Gastrocnemius medialis (tissue), 4 donors: ENCODE results near the gene MAPK12. TPM values are rescaled to one million over a fixed set of nuclear protein-coding genes. Genes with fewer than 3 reads are reported as not detected.
A peak's percentile ranks its signal among the peaks of the same experiment; 100 is the strongest.

Experiments
- ATAC-seq, 2 donors: fragments of 150-250 bp; one replicate each; pipeline ENCODE4 v1.9.1; 2016
- DNase-seq, 2 donors: peaks; one replicate each; pipeline ENCODE4 v3.0.0-alpha.2; 2019
- H3K27ac ChIP-seq, 4 donors: fragments of 200-600 bp; sonication (generic); 1 replicate in 1 of 4; 2 replicates in 3 of 4; pipeline ENCODE4 v1.5.1; 2016 to 2018; ENCODE audit warnings: mild to moderate bottlenecking in 2 of 4, moderate library complexity in 1 of 4
- H3K27me3 ChIP-seq, 3 donors: fragments of 200-600 bp; sonication (generic) in 2 of 3; 1 replicate in 1 of 3; 2 replicates in 2 of 3; pipeline versions ENCODE4 v1.5.1 to v1.6.0; 2016 to 2019; ENCODE audit warnings: mild to moderate bottlenecking in 1 of 3, moderate library complexity in 1 of 3
- H3K36me3 ChIP-seq, 2 donors: fragments of 200-600 bp; sonication (generic) in 1 of 2; one replicate each; pipeline ENCODE4 v1.5.1; 2017 to 2018
- H3K4me1 ChIP-seq, 2 donors: fragments of 200-600 bp; sonication (generic) in 1 of 2; one replicate each; pipeline ENCODE4 v1.5.1; 2016 to 2017; ENCODE audit warnings: mild to moderate bottlenecking in 2 of 2
- H3K4me3 ChIP-seq, 4 donors: fragments of 200-600 bp; sonication (generic) in 3 of 4; 1 replicate in 1 of 4; 2 replicates in 3 of 4; pipeline ENCODE4 v1.5.1; 2016 to 2019; ENCODE audit warnings: mild to moderate bottlenecking in 2 of 4
- H3K9me3 ChIP-seq, 3 donors: fragments of 200-600 bp; sonication (generic) in 2 of 3; 1 replicate in 1 of 3; 2 replicates in 2 of 3; pipeline ENCODE4 v1.5.1; 2016 to 2019
- CTCF ChIP-seq, 5 experiments: fragments of 450-650 bp in 3 of 5; fragments of 200-600 bp in 2 of 5; sonication (generic) in 2 of 5; IDR thresholded peaks in 4 of 5; conservative IDR thresholded peaks in 1 of 5; 1 replicate in 4 of 5; 2 replicates in 1 of 5; pipeline ENCODE4 v1.5.1; 2016 to 2019; ENCODE audit warnings: antibody characterized with exemption in 5 of 5, mild to moderate bottlenecking in 3 of 5, moderate library complexity in 3 of 5
- POLR2A ChIP-seq, 2 donors: fragments of 450-650 bp; IDR thresholded peaks; one replicate each; pipeline ENCODE4 v1.6.1; 2017; ENCODE audit warnings: antibody characterized with exemption in 2 of 2, mild to moderate bottlenecking in 2 of 2, moderate library complexity in 2 of 2
- in situ Hi-C, 4 donors: fragments of 200-750 bp; cut with MboI; loops; one replicate each; pipeline versions ENCODE4 v1.15.0 to v1.8.0; 2017; ENCODE audit warnings: low sequenced_read_pairs in 4 of 4
- intact Hi-C: fragments of 100-400 bp; cut with DNase I; formaldehyde crosslinking; loops from one replicate; pipeline ENCODE4 v1.15.1; 2023; ENCODE audit warnings: low total_unique reads
- total RNA-seq, 4 donors: library from RNA; depleted of rRNA; stranded (reverse); fragments of >200 nt; gene quantifications; one replicate each; pipeline versions ENCODE4 v1.1.0 to v1.2.3, GENCODE V29; 2016

MAPK12 gene
- total RNA-seq, 4 donors from 2014 or later = 126 to 290 (median 219) TPM

- peak overlapping the region in 2 of 4 donors; percentile 2 to 68 for H3K27ac ChIP-seq
- TF ChIP-seq CTCF (IDR thresholded peaks at IDR 0.05 in 4 of 5, conservative IDR thresholded peaks at IDR 0.05 in 1 of 5) = no peak
- no peak for TF ChIP-seq POLR2A (IDR thresholded peaks at IDR 0.05)
- no peak for DNase-seq
- H3K27me3 ChIP-seq = no peaks in the 10 kb centered on the region
- H3K9me3 ChIP-seq = no peaks in the 10 kb centered on the region
- intact Hi-C loops (no loop called here), in situ Hi-C loops (no loop called here)
- H3K4me3 ChIP-seq = peak overlapping the region in 3 of 4 donors; percentile 17 to 34 (median 31)
- ATAC-seq = no peak
- H3K36me3 ChIP-seq = no peaks in the 10 kb centered on the region
- H3K4me1 ChIP-seq = peaks cover 5 to 10% of the 10 kb centered on the region in 2 donors
Observed at GRCh38 chr22:50292643-50293440, 31.4 kb upstream of the MAPK12 start.

- no peaks in the 10 kb centered on the region for H3K36me3 ChIP-seq
- no peaks in the 10 kb centered on the region for H3K9me3 ChIP-seq
- H3K27me3 ChIP-seq = no peaks in the 10 kb centered on the region
- H3K4me3 ChIP-seq = no peak overlapping the region
- ATAC-seq (no peak), DNase-seq (no peak)
- in situ Hi-C loops = no loop called here
- intact Hi-C loops = no loop called here
- no peak overlapping the region for H3K27ac ChIP-seq
- H3K4me1 ChIP-seq = peaks cover 5 to 10% of the 10 kb centered on the region in 2 donors
- TF ChIP-seq CTCF (IDR thresholded peaks at IDR 0.05 in 4 of 5, conservative IDR thresholded peaks at IDR 0.05 in 1 of 5) (no peak), POLR2A (IDR thresholded peaks at IDR 0.05) (no peak)
Observed at GRCh38 chr22:50289942-50290630, 28.6 kb upstream of the MAPK12 start.

DNA sequence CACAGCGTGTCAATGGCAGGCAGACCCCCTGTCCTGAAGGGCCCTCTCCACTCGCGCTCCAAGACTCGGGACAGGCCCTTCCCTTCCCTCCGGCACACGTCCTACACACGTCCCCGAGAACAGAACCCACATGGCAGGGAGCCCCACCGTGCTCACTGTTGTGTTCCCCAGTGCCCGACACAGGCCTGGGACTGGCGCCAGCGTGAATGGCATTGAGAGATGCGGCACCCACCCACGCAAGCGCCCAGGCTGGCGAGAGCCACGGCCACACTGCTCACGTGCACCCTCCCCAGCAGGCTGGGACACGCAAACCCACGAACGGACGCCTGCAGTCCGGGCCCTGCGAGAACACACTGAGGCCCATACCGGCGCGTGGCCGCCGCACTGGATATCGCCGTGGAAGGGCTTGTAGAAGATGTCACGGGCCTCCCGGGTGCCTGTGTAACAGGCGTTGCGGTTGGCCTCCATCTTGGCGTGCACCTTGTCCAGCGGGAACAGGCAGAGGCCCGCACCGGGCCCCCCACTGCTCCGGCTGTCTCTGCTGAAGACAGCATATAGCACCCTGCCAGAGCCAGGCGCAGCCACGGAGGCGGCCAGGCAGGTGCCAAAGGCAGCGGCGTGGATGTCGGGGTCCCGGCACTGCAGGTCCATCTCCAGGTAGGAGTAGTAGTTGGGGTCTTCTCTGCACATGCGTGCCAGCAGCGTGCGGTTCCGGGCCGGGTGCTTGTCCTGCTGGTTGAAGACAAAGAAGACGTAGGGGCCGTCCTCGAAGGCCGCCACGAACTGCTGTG is 27.9 kb upstream of the MAPK12 start:
- Histone ChIP-seq H3K27me3 (no peaks in the 10 kb centered on the region), H3K4me1 (peaks cover 2 to 10% of the 10 kb centered on the region in 2 donors), H3K36me3 (no peaks in the 10 kb centered on the region), H3K4me3 (no peak overlapping the region), H3K27ac (no peak overlapping the region), H3K9me3 (no peaks in the 10 kb centered on the region)
- no peak for ATAC-seq
- TF ChIP-seq POLR2A (IDR thresholded peaks at IDR 0.05) (no peak), CTCF (IDR thresholded peaks at IDR 0.05 in 4 of 5, conservative IDR thresholded peaks at IDR 0.05 in 1 of 5) (no peak)
- in situ Hi-C loops (no loop called here), intact Hi-C loops (no loop called here)
- no peak for DNase-seq

DNA sequence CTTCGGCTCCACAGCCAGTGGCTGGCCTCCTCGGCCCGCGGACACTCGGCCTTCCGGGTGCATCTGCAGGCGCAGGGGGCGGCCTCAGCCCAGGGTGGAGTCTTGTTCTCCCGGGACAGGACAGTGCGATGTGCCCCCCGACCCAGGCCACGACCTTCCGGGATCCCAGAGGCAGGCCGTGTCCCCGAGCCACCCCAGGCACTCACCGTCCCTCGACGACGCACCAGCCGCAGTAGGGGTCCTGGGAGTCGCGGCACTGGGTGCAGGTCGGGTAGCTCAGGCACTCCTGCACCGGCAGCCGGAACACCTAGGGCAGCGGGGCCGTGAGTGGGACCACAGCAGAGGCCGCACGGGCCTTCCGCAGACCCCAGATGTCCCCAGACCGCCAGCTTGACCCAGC is 26.2 kb upstream of the MAPK12 start:
- no peaks in the 10 kb centered on the region for H3K4me1 ChIP-seq
- no peaks in the 10 kb centered on the region for H3K27me3 ChIP-seq
- H3K27ac ChIP-seq = no peak overlapping the region
- DNase-seq = no peak
- no peaks in the 10 kb centered on the region for H3K9me3 ChIP-seq
- H3K4me3 ChIP-seq = no peak overlapping the region
- no peak for ATAC-seq
- in situ Hi-C loops = no loop called here
- no peak for TF ChIP-seq CTCF (IDR thresholded peaks at IDR 0.05 in 4 of 5, conservative IDR thresholded peaks at IDR 0.05 in 1 of 5)
- no peak for TF ChIP-seq POLR2A (IDR thresholded peaks at IDR 0.05)
- no peaks in the 10 kb centered on the region for H3K36me3 ChIP-seq
- intact Hi-C loops = no loop called here
